GM20431 (cell line): ENCODE data around the gene PRRC2B.
"Not testable (repeated sequence)": the region's sequence is repeated elsewhere in the genome, so short reads cannot be mapped to it uniquely, and the experiment has no call there.

ENCODE experiments used
- in situ Hi-C: fragments of 300-500 bp; cut with MseI, MboI; formaldehyde crosslinking; loops from one replicate; pipeline ENCODE4 v1.15.0; 2020; ENCODE audit warnings: low sequenced_read_pairs; ENCODE audit not compliant: unreplicated experiment

The PRRC2B gene

DNA sequence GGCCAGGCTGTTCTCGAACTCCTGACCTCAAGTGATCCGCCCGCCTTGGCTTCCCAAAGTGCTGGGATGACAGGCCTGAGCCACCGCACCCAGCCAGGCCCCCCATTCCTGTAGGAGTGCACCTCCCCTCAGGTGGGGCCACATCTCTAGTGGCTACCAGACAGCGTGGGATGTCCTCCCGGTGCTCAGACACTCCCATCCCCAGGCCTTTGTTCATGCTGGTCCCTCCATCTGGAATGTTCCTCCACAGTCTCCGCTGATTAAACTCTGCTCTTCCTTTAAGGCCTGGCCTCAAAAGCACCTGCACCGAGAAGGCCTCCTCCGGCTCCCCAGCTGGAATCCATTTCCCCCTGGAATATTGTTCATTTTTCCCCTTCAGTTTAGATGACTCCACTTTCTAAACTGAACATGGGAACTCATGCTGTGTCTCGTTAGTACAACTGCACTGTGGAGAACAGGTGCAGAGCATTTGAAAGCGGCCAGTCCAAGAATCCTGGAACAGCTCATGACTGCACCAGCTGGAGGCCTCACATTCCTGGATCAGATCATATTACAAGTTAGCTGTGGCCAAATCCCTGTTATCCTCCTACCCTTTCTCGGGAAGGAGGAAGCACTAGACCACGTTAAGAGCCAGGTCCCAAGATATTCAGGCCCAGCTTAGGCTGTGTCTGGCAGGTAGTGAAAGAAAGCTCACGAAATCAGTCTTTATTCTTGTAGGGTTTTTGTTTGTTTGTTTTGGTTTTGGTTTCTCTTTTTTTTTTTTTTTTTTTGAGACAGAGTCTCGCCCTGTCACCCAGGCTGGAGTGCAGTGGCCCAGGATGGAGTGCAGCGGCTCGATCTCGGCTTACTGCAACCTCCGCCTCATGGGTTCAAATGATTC, 10.8 kb upstream of the PRRC2B start:
- in situ Hi-C loops: no loop called here

- in situ Hi-C loops: no loop called here
Measured at GRCh38 chr9:131385296-131385695, 8.6 kb upstream of the PRRC2B start.

DNA sequence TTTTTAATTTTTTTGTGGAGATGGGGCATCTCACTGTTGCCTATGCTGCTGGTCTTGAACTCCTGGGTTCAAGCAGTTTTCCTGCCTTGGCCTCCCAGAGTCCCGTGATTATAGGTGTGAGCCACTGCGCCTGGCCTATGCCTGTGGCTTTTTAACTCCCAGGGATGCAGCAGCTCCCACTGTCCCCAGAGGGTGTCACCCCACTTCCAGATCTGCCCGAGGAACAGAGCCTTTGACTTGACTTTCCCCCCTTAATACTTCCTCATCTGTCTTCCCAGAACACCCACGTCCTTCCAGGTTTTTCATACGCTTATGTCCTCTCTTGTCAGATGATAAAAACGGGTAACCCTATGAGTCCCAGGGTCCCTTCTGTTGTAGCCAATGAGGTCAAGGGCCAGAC, 7.6 kb upstream of the PRRC2B start:
- in situ Hi-C loops: no loop called here

DNA sequence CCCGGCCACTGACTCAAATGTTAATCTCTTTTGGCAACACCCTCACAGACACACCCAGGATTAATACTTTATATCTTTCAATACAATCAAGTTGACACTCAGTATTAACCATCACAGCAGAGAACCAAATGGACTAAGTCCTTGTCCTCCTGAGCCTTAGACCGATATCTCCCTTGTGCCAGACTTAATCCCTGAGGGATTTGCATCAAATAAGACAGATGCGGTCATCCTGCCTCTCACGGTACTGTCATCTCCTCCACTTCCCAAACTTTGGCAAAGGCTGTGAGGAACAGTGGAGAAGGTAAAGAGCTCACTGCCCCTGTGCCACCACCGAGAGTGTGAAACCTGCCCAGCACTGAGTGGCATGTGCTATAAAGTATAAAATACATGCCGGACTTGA, 6.5 kb upstream of the PRRC2B start:
- in situ Hi-C loops: no loop called here

DNA sequence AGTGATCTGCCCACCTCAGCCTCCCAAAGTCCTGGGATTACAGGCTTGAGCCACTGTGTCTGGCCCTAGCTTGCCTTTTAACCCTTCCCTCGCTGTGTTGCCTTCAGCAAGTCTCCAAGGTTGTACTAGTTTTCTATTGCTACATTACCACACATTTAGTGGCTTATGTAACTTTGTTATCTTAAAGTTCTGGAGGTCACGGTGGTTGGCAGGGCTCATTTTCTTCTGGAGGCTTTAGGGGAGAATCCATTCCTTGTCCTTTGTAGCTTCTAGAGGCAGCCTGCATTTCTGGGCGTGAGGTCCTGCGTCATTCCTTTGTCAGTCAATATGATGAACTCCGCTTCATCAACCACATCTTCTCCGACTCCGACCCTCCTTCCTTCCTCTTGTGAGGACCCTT, 2.9 kb upstream of the PRRC2B start:
- in situ Hi-C loops: no loop called here

DNA sequence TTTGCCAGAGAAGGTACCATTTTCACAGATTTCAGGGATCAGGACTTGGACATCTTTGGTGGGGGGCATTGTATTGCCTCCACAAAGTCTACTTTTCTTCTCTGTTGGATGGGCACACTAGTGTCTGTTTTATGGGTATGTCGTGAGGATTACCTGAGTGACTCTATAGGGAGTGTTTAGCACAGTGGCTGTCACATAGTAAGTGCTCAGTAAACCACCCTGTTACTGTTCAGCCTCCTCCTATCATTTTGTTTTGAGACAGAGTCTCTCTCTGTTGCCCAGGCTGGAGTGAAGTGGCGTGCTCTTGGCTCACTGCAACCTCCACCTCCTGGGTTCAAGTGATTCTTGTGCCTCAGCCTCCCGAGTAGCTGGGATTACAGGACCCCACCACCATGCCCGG, 2.4 kb upstream of the PRRC2B start:
- in situ Hi-C loops: no loop called here

- in situ Hi-C loops: no loop called here
Measured at GRCh38 chr9:131394464-131395156, 724 bp downstream of the PRRC2B start.

DNA sequence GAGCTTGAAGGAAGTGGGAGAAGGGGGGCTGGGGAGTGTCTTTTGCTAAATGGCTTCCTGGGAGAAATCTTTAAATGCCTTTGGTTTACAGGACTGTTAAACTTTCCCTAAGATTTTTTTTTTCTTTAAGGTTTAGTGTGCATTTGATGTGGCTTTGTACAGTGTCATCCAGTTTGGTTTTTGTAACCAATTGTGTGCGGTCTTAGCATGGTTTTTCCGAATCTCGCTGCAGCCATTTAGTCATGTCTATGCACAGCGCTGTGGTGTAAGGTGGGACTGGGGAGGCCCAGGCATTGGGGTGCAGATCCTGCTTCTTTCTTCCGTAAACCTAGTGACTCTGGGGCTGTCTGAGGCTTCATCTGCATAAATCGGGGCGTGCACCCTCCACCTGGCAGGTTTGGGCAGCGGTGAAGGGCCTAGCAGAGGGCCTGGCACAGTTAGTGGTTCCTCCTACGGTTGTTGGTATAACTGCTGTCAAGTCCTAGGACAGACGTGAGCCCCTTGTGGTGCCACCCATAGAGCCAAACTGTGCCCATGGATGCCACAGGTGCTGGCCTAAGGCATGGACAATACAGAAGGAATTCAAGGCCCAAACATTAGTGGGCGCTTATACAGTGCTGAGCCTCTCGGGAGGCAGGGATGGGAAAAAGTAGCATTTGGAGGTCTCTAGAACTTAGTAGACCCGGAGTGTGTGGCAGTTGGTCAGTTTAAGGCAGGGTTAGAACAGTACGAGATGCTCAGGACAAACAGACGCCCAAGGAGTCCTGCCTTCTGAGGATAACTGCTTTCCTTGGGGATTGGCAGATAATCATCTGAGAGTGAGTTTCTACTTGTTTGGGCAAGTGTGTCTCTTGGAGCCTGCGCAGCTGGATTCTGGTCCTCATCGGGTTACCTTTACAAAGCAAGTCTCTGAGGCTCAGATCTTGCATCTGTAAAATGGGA, 1.5 kb downstream of the PRRC2B start:
- in situ Hi-C loops: no loop called here

GRCh38 chr9:131396099-131396479, 2.2 kb downstream of the PRRC2B start:
- in situ Hi-C loops: not testable (repeated sequence)

DNA sequence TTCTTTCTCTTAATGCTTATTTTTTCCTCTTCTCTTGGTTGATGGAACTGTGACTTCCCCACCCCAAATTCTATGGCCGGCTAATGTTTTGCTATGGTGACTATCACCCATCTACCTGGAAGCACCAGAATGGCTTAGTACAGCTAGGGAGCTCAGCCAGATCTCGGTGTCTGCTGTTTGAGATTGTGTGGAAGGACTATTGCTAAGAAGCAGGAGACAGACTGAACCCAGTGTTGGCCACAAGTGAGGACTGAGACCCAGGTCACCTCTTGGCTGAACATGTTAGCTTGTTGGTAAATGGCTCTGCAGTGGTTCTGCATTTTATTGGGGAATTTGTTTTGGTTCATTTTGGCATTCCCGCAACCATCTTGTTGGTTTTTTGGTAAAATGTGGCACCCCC, 2.7 kb downstream of the PRRC2B start:
- in situ Hi-C loops: no loop called here

DNA sequence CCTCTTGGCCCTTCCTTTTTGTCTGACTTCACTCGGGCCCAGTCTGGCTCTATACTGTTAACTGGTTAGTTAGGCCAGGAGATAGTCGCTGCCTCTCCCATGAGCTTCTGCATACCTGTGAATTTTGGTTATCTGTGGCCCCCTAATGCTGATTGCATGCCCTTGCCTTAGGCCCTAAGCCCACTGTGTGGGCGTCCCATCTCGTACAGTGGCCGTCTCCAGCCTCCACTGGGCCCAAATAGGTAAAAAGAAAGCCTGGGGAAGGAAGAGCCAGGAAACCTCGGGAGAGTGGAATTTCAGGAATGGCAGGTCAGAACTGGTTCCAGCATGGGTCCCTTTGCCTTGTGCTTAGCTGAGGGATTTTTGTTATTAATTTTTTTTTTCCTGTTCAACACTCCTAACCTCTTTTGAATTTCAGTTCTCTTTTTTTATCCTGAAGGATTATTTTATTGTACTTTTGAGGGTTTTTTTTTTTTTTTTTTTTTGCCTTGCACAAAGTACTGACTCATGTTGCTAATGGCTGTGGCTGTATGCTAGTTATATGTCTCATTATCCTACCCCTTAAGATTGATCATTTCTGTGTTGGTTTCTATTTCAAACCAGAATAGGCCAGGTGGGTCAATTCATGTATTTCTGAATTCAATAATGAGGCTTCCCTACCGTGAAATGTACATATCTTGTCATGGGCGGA, 3.4 kb downstream of the PRRC2B start:
- in situ Hi-C loops: no loop called here

GRCh38 chr9:131398204-131398603, 4.3 kb downstream of the PRRC2B start:
- in situ Hi-C loops: no loop called here

- in situ Hi-C loops: no loop called here
Measured at GRCh38 chr9:131399972-131400371, 6.1 kb downstream of the PRRC2B start.

DNA sequence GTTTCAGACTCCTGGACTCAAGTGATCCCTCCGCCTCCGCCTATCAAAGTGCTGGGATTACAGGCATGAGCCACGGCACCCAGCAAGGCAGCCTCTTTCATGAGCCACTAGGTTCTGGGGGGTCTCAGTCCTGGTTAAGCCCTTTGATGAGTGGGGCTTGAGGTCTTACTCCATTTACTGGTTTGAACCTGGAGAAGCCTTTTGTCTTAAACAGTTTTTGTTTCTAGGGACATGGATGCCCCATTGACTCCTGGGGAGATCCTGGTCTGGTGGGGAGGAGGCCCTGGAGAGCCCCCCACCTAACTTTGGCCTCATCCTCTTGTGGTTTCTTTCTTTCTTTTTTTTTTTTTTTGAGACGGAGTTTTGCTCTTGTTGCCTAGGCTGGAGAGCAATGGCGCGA, 6.7 kb downstream of the PRRC2B start:
- in situ Hi-C loops: no loop called here

GRCh38 chr9:131402073-131402472, 8.2 kb downstream of the PRRC2B start:
- in situ Hi-C loops: no loop called here

GRCh38 chr9:131402738-131403492, 9.0 kb downstream of the PRRC2B start:
- in situ Hi-C loops: no loop called here

DNA sequence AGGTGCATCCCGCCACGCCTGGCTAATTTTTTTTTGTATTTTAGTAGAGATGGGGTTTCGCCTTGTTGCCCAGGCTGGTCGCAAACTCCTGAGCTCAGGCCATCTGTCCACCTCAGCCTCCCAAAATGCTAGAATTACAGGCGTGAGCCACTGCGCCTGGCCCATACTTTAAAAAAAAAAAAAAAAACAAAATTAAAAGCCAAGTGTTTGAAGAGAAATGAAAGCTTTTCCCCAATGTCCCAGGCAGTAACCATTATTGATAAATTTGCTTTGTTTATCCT, 9.5 kb downstream of the PRRC2B start:
- in situ Hi-C loops: no loop called here

- in situ Hi-C loops: no loop called here
Measured at GRCh38 chr9:131404581-131404980, 10.7 kb downstream of the PRRC2B start.

- in situ Hi-C loops: no loop called here
Measured at GRCh38 chr9:131404987-131405386, 11.1 kb downstream of the PRRC2B start.

GRCh38 chr9:131405428-131405827, 11.5 kb downstream of the PRRC2B start:
- in situ Hi-C loops: no loop called here
